ENCODE measurements around the gene PHF21B. TPM values are rescaled to one million over a fixed set of nuclear protein-coding genes. Genes with fewer than 3 reads are reported as not detected.
A peak's percentile ranks its signal among the peaks of the same experiment; 100 is the strongest.

PHF21B gene
- total RNA-seq, 1 donor from 2014 or later = 113 TPM

DNA sequence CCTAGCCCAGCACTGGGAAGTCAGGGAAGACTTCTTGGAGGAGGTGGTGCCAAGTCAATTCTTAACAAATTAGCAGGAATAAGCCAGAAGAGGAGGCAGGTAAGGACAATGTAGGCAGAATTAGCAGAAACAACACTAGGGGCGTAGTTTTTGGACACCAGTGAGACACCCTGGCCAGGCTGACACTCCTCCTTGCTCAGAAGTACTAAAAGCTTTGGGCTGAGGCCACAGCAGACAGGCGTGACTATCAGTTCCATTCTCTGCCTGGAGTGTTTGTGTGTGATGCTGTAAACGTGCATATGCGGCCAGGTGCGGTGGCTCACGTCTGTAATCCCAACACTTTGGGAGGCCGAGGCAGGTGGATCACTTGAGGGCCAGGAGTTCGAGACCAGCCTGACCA lies 36.0 kb downstream of the PHF21B start:
- peak overlapping the region; percentile 66 for H3K27ac Mint-ChIP-seq (ENCODE audit: unreplicated experiment)
- no peaks in the 10 kb centered on the region for H3K36me3 Mint-ChIP-seq (ENCODE audit: unreplicated experiment)

DNA sequence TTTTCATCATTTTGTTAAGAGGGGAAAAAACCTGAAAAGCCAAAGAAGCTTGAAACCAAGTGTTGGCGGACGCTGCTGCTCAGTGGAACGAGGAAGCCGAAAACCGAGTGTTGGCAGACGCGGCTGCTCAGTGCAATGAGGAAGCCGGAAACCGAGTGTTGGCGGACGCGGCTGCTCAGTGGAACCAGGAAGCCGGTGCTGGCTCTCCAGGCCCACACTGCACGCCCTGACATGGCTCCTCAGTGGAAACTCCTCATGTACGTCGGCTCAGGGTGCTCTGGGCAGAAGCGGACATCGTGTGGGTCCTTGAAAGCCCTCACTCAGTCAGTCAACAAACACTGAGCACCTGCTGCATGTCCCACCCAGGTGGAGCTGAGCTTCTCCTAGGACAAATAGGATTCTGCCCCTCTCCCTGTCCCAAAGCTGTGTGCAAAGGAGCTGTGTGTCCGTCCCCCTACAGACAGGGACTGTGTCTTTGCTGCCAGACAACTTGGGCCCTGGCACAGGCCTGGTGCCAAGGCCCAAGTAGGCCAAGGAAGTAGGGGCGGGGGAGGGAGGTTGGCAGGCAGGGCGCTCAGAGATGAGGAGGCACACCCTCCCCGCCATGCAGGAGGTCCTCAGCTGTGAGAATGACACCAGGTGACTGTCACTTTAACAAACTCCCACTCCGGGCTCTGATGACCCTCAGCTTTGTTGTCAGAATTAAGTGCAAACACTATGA lies 37.3 kb downstream of the PHF21B start:
- no peak for DNase-seq
- Mint-ChIP-seq H3K36me3 (ENCODE audit: unreplicated experiment) (no peaks in the 10 kb centered on the region), H3K4me3 (ENCODE audit: unreplicated experiment) (no peak overlapping the region), H3K4me1 (ENCODE audit: low read depth, unreplicated experiment) (peaks cover 18% of the 10 kb centered on the region), H3K27me3 (ENCODE audit: unreplicated experiment) (peaks cover 2% of the 10 kb centered on the region), H3K9me3 (ENCODE audit: unreplicated experiment) (peaks cover 4% of the 10 kb centered on the region), H3K27ac (ENCODE audit: unreplicated experiment) (peak overlapping the region; percentile 6)
- TF ChIP-seq, protein P1, sequence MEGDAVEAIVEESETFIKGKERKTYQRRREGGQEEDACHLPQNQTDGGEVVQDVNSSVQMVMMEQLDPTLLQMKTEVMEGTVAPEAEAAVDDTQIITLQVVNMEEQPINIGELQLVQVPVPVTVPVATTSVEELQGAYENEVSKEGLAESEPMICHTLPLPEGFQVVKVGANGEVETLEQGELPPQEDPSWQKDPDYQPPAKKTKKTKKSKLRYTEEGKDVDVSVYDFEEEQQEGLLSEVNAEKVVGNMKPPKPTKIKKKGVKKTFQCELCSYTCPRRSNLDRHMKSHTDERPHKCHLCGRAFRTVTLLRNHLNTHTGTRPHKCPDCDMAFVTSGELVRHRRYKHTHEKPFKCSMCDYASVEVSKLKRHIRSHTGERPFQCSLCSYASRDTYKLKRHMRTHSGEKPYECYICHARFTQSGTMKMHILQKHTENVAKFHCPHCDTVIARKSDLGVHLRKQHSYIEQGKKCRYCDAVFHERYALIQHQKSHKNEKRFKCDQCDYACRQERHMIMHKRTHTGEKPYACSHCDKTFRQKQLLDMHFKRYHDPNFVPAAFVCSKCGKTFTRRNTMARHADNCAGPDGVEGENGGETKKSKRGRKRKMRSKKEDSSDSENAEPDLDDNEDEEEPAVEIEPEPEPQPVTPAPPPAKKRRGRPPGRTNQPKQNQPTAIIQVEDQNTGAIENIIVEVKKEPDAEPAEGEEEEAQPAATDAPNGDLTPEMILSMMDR (IDR thresholded peaks at IDR 0.05; ENCODE audit: partially characterized antibody, unreplicated experiment) = no peak

More for the DNA sequence above, 36.0 kb downstream of the PHF21B start:
- peaks cover 18% of the 10 kb centered on the region for H3K4me1 Mint-ChIP-seq (ENCODE audit: low read depth, unreplicated experiment)
- DNase-seq = no peak
- peaks cover 2% of the 10 kb centered on the region for H3K27me3 Mint-ChIP-seq (ENCODE audit: unreplicated experiment)
- H3K4me3 Mint-ChIP-seq (ENCODE audit: unreplicated experiment) = no peak overlapping the region
- TF ChIP-seq, protein P1 (IDR thresholded peaks at IDR 0.05; ENCODE audit: partially characterized antibody, unreplicated experiment) = no peak
- H3K9me3 Mint-ChIP-seq (ENCODE audit: unreplicated experiment) = peaks cover 5% of the 10 kb centered on the region

DNA sequence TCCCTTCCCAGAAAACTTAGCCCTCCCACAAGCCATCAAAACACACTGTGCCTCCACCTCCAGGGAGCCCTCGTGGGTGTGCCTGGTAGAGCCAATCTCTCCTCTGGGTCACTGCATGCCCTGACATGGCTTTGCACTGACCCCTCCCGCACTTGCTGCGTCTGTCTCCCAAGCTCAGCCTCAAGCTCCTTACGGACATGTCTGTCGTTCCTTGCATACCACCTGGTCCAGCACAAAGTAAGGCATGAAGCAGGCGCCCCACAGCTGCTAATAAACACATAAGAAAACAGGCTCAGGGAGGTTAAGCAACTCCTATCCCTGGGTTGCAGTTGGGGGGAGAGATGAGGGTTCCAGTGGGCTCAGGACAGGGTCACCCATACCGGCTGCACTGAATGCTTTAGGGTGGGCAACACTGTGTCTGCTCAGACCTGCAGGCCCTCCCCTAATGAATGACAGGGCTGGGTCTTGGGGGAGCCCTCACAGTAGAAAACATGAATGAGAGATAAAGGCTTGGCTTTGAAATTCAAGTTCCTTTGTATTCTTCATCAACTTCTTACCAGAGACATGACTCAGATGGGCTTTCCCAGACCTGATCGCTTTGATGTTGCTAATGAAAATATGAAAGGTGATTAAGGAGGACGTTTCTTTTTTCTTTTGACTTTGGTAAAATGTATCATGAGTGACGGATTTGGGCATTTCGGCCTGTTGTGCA lies 38.0 kb downstream of the PHF21B start:
- Mint-ChIP-seq H3K4me1 (ENCODE audit: low read depth, unreplicated experiment) (peaks cover 19% of the 10 kb centered on the region), H3K36me3 (ENCODE audit: unreplicated experiment) (no peaks in the 10 kb centered on the region), H3K4me3 (ENCODE audit: unreplicated experiment) (no peak overlapping the region), H3K9me3 (ENCODE audit: unreplicated experiment) (peaks cover 5% of the 10 kb centered on the region), H3K27ac (ENCODE audit: unreplicated experiment) (peak overlapping the region; percentile 6), H3K27me3 (ENCODE audit: unreplicated experiment) (peaks cover 4% of the 10 kb centered on the region)
- TF ChIP-seq, protein P1 (IDR thresholded peaks at IDR 0.05; ENCODE audit: partially characterized antibody, unreplicated experiment) = no peak
- DNase-seq = no peak

DNA sequence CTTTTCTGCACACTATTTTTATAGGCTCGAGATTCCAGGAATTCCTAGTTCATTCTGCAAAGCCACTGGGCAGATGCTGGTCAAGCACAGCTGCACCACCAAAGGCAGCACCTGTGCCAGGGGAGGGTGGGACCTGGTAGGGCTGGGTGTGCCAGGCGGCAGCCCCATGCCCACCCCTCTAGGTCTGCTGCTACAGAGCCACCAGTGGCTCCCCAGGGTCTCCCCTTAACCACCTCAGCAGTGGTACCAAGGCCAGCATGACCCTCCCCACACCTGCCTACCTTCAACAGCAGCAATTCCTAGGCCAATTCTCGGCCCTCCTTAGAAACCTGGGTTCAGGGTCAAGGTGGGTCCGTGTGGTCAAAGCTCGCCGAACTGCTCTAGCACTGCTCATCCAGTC lies 39.5 kb downstream of the PHF21B start:
- Mint-ChIP-seq H3K36me3 (ENCODE audit: unreplicated experiment) (no peaks in the 10 kb centered on the region), H3K27me3 (ENCODE audit: unreplicated experiment) (peaks cover 7% of the 10 kb centered on the region), H3K4me3 (ENCODE audit: unreplicated experiment) (no peak overlapping the region), H3K27ac (ENCODE audit: unreplicated experiment) (no peak overlapping the region), H3K9me3 (ENCODE audit: unreplicated experiment) (peaks cover 5% of the 10 kb centered on the region), H3K4me1 (ENCODE audit: low read depth, unreplicated experiment) (peaks cover 18% of the 10 kb centered on the region)
- TF ChIP-seq, protein P1 (IDR thresholded peaks at IDR 0.05; ENCODE audit: partially characterized antibody, unreplicated experiment) = no peak
- DNase-seq = no peak

DNA sequence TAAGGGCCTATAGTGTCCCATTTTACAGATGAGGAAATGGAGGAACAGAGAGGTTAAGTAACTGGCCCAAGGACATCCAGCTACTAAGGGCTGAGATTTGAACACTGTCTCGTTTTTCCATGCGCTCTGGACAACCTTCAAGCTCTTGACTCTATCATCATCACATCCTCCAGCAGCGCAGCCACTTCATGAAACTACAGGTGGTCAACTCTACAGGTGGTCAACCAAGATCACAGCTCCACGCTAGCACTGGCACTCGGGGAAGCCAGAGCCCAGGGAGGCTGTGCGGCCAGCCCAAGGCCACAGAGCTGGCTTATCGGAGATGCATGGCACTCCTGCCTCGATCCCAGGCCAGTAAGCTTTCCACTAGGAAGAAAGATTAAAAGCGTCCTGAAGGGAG lies 40.0 kb downstream of the PHF21B start:
- Mint-ChIP-seq H3K4me1 (ENCODE audit: low read depth, unreplicated experiment) (peaks cover 21% of the 10 kb centered on the region), H3K27me3 (ENCODE audit: unreplicated experiment) (peaks cover 9% of the 10 kb centered on the region), H3K27ac (ENCODE audit: unreplicated experiment) (no peak overlapping the region)

More for the DNA sequence above, 40.0 kb downstream of the PHF21B start:
- DNase-seq = no peak
- no peaks in the 10 kb centered on the region for H3K36me3 Mint-ChIP-seq (ENCODE audit: unreplicated experiment)
- peaks cover 6% of the 10 kb centered on the region for H3K9me3 Mint-ChIP-seq (ENCODE audit: unreplicated experiment)
- TF ChIP-seq, protein P1 (IDR thresholded peaks at IDR 0.05; ENCODE audit: partially characterized antibody, unreplicated experiment) = no peak
- no peak overlapping the region for H3K4me3 Mint-ChIP-seq (ENCODE audit: unreplicated experiment)

All from glutamatergic neuron (in vitro differentiated cells).